Measurements from ENCODE around the gene LRPAP1. TPM values are rescaled to one million over a fixed set of nuclear protein-coding genes. Genes with fewer than 3 reads are reported as not detected.
A peak's percentile ranks its signal among the peaks of the same experiment; 100 is the strongest.
"Not testable (repeated sequence)": the region's sequence is repeated elsewhere in the genome, so short reads cannot be mapped to it uniquely, and the experiment has no call there.

LRPAP1 gene
- 100 to 1,000 TPM; 157 to 214 TPM for total RNA-seq

GRCh38 chr4:3531879-3532750 is at the start of gene LRPAP1:
TSS of gene LRPAP1 (minus strand) at chr4:3532422. CDS start at chr4:3532412, 10 bp downstream.
- H3K27me3 ChIP-seq, result no peaks in the 10 kb centered on the region
- peaks cover 12% of the 10 kb centered on the region for H3K4me1 ChIP-seq
- peak within 1 kb of the TSS; percentile 73 to 86 for H3K9ac ChIP-seq (ENCODE audit: low read depth in 2 of 2, low read length in 2 of 2)
- H3K4me3 ChIP-seq, result peak within 1 kb of the TSS; percentile 95
- no peak within 1 kb of the TSS for H3K27ac ChIP-seq
- DNase-seq, result peak; percentile 94
- TF ChIP-seq CTCF (IDR thresholded peaks at IDR 0.05), result no peak
- intact Hi-C loops (cut with DNase I), result no loop called here
- no peaks in the 10 kb centered on the region for H3K36me3 ChIP-seq
- no peaks in the 10 kb centered on the region for H3K9me3 ChIP-seq

DNA sequence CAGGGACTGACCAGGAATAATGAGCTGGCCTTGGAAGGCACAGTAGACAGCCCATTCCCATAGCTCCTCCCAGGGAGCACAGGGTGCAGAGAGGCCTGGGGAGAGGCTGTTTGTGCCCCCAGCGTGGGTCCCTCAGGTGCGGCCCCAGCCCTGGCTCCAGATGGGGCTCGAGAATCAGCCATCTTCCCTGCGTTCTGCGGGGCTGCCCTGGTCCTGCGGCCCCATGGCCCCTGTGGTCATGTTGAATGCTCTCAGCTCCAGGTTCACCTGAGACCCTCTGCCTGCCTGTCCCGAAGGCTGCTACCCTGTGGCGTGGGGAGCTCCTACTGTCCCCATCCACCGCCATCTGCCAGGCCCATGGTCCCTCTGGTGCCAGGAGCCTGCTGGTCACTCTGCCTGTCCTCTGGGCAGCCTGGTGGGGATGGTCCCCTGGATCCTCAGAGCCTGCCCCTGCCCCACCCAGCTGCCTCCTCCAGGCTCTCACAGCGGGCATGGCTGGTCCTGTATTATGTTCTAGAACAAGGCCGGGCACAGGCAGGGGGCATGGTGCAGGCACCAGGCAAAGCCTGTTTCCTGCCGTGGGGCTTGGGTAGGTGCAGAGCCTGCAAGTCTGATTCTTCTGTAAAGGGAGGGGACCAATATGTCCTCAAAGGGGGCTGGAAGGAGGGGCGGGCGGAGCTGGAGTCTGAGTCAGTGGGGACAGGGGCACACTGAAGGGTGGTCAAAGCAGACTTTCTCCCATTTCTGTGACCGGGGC is 49.3 kb upstream of the LRPAP1 start:
- H3K4me3 ChIP-seq; H3K4me1 ChIP-seq; intact Hi-C loops (cut with DNase I); H3K36me3 ChIP-seq; H3K9me3 ChIP-seq; DNase-seq; H3K27me3 ChIP-seq; H3K9ac ChIP-seq (ENCODE audit: low read depth in 2 of 2, low read length in 2 of 2); H3K27ac ChIP-seq: not testable (repeated sequence)

DNA sequence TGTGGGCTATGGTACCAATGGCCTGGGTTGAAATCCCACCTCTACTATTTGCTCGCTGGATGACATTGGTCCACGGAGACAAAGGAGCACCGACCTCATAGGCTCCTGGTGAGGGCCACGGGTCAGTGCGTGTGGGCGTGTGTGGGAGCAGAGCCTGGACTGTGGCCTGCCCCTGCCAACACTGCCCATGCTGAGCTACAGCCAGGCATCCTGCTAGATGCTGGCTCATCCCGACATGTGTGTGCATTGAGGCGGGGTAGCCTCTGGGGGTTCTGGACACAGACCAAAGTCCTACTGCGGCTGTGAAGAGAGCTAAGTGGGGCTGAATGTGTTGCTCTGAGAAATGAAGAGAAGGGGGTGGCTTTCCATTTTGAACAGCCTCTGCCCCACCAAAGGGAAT is 48.6 kb upstream of the LRPAP1 start:
- H3K4me1 ChIP-seq; H3K4me3 ChIP-seq; H3K9ac ChIP-seq (ENCODE audit: low read depth in 2 of 2, low read length in 2 of 2); DNase-seq; H3K27me3 ChIP-seq; H3K36me3 ChIP-seq; H3K9me3 ChIP-seq; intact Hi-C loops (cut with DNase I); H3K27ac ChIP-seq: not testable (repeated sequence)

DNA sequence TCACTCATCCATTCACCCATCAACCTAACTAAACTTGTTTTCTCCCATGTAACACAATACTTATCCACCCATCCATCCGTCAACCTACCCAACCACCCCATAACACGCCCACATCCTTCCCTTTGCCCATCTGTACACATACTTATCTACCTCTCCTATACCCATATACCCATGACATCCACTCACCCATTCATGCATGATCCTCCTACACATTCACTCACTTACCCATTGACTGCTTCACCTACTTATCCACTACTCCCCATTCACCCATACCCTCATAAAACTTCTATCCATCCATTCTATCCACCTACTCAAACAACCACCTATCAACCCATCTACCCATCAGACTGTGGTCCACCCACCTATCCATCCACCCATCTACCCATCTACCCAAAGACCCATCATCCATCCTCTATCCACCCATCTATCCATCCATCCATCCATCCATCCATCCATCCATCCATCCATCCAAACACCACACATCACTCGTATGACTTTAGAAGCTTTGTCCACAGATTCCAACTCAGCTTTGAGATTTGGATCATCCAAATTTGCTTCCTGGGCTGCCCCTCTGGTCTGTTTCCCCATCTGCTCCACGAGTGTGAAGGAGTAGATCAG is 46.4 kb upstream of the LRPAP1 start:
- intact Hi-C loops (cut with DNase I); H3K9me3 ChIP-seq; H3K4me1 ChIP-seq; H3K27me3 ChIP-seq; H3K27ac ChIP-seq; H3K36me3 ChIP-seq; DNase-seq; H3K9ac ChIP-seq (ENCODE audit: low read depth in 2 of 2, low read length in 2 of 2); H3K4me3 ChIP-seq: not testable (repeated sequence)

- H3K36me3 ChIP-seq; H3K9ac ChIP-seq (ENCODE audit: low read depth in 2 of 2, low read length in 2 of 2); H3K4me1 ChIP-seq; H3K4me3 ChIP-seq; H3K9me3 ChIP-seq; intact Hi-C loops (cut with DNase I); DNase-seq; H3K27me3 ChIP-seq; H3K27ac ChIP-seq: not testable (repeated sequence)
These were observed 45.8 kb upstream of the LRPAP1 start for GRCh38 chr4:3578052-3578451.

GRCh38 chr4:3577208-3577892 is 45.1 kb upstream of the LRPAP1 start:
- H3K9ac ChIP-seq (ENCODE audit: low read depth in 2 of 2, low read length in 2 of 2); intact Hi-C loops (cut with DNase I); H3K27me3 ChIP-seq; H3K27ac ChIP-seq; H3K4me3 ChIP-seq; H3K36me3 ChIP-seq; H3K4me1 ChIP-seq; DNase-seq; H3K9me3 ChIP-seq: not testable (repeated sequence)

GRCh38 chr4:3576533-3577207 is 44.4 kb upstream of the LRPAP1 start:
- not testable (repeated sequence) for DNase-seq, H3K4me3 ChIP-seq

DNA sequence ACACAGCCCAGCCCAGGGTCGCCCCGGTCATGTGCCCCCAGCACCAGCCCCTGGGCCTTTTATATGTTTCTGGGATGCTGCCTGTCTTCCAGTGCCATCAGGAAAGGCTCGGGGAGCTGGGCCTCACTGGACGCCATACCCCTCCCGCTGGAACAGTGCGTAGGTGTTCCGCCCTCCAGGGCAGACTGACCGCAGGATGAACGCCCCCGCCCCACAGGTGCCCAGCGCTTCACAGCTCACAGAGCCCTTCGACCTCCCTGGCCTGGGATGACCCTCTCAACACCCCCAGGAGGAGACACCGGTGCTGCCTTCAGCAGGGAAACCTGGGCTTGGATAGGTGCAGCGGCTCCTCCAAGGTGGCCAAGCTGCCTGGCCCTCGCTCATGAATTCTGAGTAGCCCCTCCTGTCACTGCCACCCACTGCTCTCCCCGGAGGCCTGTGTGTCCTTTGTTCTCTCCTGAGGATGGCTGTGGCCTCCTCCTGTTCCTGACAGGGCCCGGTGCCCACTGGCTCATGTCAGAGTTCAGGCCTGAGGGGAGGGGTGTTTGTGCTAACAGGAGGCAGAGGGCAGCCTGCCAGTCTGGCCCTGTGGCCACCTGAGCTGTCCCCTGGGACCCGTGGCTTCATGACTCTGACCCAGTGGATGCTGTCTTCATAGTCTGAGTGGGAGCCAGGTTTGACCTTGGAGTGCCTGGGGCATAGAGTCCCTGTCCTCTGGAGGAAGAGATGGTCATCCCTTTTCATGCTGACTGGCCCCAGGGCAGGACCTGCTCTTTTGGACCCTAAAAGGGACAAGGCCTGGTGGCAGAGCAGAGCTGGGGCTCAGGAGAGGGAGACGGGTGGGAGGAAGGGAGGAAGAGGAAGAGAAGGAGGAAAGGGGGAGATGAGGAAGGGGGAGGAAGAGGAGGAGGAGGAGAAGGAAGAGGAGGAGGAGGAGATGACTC is 43.5 kb upstream of the LRPAP1 start:
- H3K4me1 ChIP-seq; H3K27ac ChIP-seq; H3K9me3 ChIP-seq; H3K4me3 ChIP-seq; H3K9ac ChIP-seq (ENCODE audit: low read depth in 2 of 2, low read length in 2 of 2); H3K36me3 ChIP-seq; intact Hi-C loops (cut with DNase I); DNase-seq; H3K27me3 ChIP-seq: not testable (repeated sequence)

More at GRCh38 chr4:3576533-3577207, 44.4 kb upstream of the LRPAP1 start:
- H3K9me3 ChIP-seq; intact Hi-C loops (cut with DNase I); H3K4me1 ChIP-seq; H3K9ac ChIP-seq (ENCODE audit: low read depth in 2 of 2, low read length in 2 of 2); H3K27ac ChIP-seq; H3K36me3 ChIP-seq; H3K27me3 ChIP-seq: not testable (repeated sequence)

DNA sequence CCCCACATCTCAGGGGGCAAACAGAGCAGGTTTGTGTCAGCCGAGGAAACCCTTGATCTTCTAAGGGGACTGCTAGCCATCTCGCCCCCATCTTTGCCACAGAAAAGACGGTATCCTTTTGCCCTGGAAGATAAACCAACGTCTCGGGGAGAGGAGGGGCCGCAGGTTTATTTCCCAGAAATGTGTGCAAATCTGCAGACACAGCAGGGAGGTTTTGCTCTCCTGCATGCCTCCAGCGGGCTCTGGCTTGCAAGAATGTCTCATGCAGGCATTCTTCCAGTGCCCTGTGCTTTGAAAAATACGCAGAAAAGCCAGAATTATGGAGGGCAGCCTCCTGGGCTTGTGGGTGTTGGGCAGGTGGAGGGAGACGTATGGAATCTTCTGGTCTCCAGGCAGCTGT is 42.6 kb upstream of the LRPAP1 start:
- intact Hi-C loops (cut with DNase I); H3K27ac ChIP-seq; H3K9me3 ChIP-seq; H3K4me3 ChIP-seq; H3K27me3 ChIP-seq; H3K36me3 ChIP-seq; DNase-seq; H3K9ac ChIP-seq (ENCODE audit: low read depth in 2 of 2, low read length in 2 of 2); H3K4me1 ChIP-seq: not testable (repeated sequence)

DNA sequence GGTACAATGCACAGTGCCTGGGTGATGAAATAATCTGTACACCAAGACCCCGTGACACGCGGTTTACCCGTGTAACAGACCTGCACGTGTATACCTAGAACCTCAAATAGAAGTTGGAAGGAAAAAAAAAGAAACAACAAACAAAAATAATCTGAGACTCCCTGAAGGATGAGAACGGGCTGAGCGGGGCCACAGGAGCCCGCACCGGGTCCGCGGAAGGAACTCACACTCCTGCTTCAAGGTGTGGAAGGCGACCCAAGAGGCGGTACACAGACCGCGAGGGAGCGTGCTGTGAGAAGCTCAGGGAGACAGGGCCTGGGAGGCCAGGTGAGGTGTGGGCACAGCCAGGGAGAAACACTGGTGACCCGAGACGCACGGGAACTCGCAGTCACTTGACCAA is 42.1 kb upstream of the LRPAP1 start:
- H3K4me3 ChIP-seq; H3K9me3 ChIP-seq; DNase-seq; H3K4me1 ChIP-seq; H3K9ac ChIP-seq (ENCODE audit: low read depth in 2 of 2, low read length in 2 of 2); H3K36me3 ChIP-seq; H3K27ac ChIP-seq; intact Hi-C loops (cut with DNase I); H3K27me3 ChIP-seq: not testable (repeated sequence)
